Adrenal gland (tissue), 5 donors: ENCODE measurements around the gene TGFBRAP1.

Source experiments
- POLR2A ChIP-seq, 2 donors: fragments of 450-650 bp; IDR thresholded peaks; one replicate each; pipeline ENCODE4 v1.6.1; 2017; ENCODE audit warnings: antibody characterized with exemption in 2 of 2, mild to moderate bottlenecking in 2 of 2, moderate library complexity in 1 of 2
- TF ChIP-seq, protein P1 (sequence below), 6 experiments: fragments of 450-650 bp in 4 of 6; fragments of 200-600 bp in 2 of 6; sonication (generic) in 1 of 6; IDR thresholded peaks; 1 replicate in 5 of 6; 2 replicates in 1 of 6; pipeline versions ENCODE4 v1.5.1 to v1.8.0; 2016 to 2021; ENCODE audit warnings: antibody characterized with exemption in 6 of 6, mild to moderate bottlenecking in 2 of 6, moderate library complexity in 1 of 6
- donor health status: DM: no; HTN: no; CAD: no.

DNA sequence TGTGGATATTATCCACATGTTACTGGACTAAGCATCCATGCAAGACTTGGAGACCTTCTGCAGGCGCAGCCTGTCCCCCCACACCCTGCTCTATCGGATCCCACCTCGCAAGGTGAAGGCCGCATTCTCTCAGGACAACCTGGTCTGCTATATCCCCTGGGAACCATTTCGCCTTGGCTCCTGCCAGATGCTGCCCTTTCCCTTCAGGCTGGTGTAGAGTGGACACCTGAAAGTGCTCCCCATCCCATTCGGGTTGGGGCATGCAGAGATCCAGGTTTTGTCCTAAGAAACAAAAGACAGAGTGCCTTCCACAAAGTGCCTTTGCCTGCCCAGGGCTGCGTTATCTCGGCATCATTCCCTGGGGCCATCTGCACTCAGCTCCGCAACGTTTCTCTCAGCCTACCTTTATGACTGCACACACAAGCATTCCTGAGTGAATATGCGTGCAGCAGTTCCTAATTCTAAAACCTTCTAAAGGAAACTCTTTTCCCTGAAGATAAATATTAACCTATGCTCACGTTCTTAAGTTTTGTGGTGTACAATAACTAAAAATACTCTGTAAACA lies 48.8 kb upstream of the TGFBRAP1 start:
- TF ChIP-seq, protein P1, sequence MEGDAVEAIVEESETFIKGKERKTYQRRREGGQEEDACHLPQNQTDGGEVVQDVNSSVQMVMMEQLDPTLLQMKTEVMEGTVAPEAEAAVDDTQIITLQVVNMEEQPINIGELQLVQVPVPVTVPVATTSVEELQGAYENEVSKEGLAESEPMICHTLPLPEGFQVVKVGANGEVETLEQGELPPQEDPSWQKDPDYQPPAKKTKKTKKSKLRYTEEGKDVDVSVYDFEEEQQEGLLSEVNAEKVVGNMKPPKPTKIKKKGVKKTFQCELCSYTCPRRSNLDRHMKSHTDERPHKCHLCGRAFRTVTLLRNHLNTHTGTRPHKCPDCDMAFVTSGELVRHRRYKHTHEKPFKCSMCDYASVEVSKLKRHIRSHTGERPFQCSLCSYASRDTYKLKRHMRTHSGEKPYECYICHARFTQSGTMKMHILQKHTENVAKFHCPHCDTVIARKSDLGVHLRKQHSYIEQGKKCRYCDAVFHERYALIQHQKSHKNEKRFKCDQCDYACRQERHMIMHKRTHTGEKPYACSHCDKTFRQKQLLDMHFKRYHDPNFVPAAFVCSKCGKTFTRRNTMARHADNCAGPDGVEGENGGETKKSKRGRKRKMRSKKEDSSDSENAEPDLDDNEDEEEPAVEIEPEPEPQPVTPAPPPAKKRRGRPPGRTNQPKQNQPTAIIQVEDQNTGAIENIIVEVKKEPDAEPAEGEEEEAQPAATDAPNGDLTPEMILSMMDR (IDR thresholded peaks at IDR 0.05) = no peak
- TF ChIP-seq POLR2A (IDR thresholded peaks at IDR 0.05) = no peak
